ENCODE results near the gene BEND5.

GRCh38 chr1:48750109-48750508 lies 26.6 kb downstream of the BEND5 start:
- TF ChIP-seq SP2 (tag by site-specific recombination; IDR thresholded peaks at IDR 0.05) (no peak), CTCF (tag by site-specific recombination; IDR thresholded peaks at IDR 0.05) (no peak), ZNF140 (tag by site-specific recombination; IDR thresholded peaks at IDR 0.05) (no peak), ZNF23 (tag by site-specific recombination; IDR thresholded peaks at IDR 0.05; ENCODE audit: borderline replicate concordance) (no peak), ELK4 (IDR thresholded peaks at IDR 0.05; ENCODE audit: borderline replicate concordance, low read depth, low read length) (no peak), ZNF658 (tag by site-specific recombination; IDR thresholded peaks at IDR 0.05) (no peak), ZNF138 (tag by site-specific recombination; IDR thresholded peaks at IDR 0.05; ENCODE audit: borderline replicate concordance) (no peak), GFI1B (tag by site-specific recombination; IDR thresholded peaks at IDR 0.05) (no peak), ZNF416 (tag by site-specific recombination; IDR thresholded peaks at IDR 0.05) (no peak)

All from HEK293 (cell line).